Activated CD4-positive, CD25-positive, alpha-beta regulatory T cell treated with anti-CD3 and anti-CD28 coated beads, Interleukin-2, amount 50 U/mL, for 72 hours (primary cell): ENCODE measurements around the gene KRTAP10-5.
"Not testable (repeated sequence)": the region's sequence is repeated elsewhere in the genome, so short reads cannot be mapped to it uniquely, and the experiment has no call there.

Experiments
- DNase-seq: peaks from one replicate; pipeline ENCODE4 v3.0.0; 2021

Gene KRTAP10-5

DNA sequence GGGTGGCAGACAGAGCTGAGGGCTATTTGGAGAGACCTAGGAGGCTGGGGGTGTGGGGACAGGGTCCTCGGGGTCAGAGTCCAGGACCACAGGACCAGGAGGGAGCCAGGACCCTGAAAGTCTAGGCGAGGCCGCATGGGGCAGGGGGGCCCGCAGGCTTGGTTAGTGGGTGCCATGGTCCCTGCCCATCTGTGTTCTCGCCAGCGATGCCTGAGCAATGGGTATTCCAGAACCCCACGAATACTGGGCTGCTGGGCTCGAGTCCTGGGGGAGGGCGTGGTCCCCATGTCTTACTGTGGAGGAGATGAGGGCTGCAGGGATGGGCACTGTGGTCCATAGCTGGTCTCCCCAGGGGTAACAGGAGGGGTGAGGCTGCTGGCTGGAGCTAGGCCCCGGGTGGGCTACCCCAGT lies 9.9 kb upstream of the KRTAP10-5 start:
- DNase-seq, result no peak

DNA sequence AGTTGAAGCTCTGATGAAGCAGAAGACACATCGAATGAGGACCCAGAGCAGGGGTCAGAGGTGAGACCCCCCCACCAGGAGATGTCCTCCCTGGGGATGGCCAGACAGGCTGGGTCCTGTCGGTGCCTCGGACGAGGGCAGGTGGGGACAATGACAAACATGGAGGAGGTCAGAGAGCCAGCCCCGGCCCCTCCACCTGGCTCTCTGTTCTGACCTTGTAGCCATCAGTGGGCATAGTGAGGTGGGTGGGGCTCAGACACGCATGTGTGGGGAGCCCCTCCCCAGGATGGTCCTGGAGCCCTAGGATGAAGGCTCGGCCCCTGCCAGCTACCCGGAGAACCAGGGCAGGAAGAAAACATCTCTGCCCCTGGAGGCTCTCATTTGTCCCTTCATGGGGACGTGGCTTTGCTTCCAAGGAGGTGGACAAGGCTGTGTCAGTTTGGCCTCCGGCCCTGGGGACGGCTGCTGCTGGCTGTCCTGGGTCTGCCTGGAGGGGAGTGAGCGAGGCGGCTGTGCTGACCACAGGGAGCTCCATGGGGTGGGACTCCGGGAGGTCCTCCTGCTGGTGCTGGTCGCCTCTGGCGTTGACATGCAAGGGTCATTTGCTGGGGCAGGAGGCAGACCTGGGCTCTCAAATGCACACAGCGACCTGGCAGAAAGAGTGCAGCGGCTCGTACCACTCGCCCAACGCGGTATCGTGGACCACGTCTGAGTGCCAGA lies 9.3 kb upstream of the KRTAP10-5 start:
- DNase-seq, result no peak

DNA sequence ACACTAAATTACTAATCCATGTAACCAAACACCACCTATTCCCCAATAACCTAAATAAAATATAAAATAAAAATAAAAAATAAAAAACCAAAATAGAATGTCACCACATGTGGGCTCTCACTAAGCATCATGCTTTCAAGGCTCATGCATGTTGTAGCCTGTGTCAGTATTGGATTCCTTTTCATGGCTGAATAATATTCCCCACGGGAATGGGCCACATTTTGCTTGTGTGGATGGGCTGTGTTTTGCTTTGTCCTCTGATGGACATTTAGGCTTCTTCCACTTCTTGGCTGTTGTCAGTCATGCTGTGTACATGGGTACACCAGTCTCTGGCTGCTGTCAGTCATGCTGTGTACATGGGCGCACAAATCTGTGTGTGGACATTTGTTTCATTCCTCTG lies 8.7 kb upstream of the KRTAP10-5 start:
- no peak for DNase-seq

DNA sequence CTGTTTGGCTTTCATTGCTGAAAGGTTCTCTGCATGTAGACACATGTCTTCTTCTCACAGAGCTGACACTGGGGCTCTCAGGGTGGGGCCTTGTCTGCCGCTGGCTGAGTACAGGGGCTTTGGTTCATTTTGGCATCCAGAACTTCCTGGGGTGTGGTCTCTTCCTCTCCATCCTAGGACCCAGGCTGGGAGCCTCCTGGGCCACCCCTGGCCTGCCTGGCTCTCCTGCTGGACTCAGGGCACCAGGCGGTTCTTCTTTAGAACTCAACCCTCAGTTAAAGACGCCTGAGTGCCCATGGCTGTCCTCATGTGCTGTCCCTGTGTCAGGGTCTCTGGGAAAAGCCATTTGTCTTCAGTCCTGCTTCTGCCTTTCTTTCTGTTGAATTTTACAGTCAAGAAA lies 5.5 kb upstream of the KRTAP10-5 start:
- no peak for DNase-seq

DNA sequence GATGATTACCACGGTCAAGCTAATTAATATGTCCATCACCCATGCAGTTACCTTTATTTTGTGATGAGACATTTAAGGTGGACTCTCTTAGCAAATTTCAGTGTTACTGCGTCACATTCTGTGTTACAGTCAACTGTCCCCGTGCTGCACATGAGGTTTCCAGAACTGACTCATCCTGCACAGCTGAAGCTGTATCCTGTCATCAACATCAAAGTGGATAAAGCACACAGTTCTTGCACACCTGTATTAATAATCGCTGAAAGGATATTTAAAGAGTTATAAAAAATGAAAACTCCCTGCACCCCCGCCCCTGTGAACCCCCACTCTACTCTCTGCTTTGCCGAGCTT lies 3.4 kb upstream of the KRTAP10-5 start:
- no peak for DNase-seq

DNA sequence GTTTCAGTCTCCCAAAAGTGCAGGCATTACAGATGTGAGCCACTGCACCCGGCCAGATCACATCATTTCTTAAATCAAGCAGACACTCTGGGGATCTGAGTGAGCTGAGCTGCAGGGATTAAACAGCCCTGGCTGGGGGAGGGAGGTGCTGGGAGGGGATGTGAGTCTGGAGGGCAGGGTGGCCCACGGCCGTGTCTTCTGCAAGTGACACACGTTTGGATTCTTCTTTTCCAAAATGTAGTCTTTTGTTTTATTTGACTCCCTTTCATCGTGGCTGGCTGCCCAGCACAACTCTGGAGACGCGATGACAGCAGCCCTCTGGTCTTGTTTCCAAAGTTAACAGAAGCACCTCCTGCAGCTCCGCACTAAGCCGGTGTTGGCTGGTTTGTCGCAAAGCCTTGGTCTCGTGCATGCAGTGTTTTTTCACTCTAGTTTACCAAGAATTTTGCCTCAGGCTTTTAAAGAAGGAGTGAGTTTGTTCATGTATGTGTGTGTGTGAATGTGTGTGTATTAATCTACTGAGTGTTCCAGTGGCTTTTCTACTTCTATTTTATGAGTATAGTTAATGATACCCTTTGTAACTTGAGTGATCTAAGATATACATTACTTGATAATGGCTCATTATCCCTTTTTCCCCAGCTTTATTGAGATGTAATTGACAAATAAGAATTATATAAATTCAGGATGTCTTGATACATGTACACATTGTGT lies 2.8 kb upstream of the KRTAP10-5 start:
- DNase-seq, result no peak

DNA sequence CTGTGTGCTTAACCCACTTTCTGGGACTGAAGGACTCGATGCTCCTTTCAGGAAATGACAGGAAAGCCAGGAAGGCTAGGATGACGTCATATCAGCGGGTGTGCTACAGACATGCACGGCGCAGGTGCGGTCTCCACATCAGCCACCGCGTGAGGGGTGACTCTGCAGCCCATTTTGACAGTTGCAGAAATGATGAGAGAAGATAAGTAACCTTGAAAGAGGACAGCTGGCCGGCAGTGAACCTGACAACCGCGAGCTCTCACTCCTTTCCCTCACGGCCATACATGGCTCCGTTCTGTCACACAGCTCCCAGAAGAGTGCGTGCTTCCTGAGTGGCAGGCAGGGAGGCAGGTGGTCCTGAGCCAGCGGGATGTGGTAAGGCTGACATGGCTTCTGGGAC lies 1.7 kb upstream of the KRTAP10-5 start:
- no peak for DNase-seq

DNA sequence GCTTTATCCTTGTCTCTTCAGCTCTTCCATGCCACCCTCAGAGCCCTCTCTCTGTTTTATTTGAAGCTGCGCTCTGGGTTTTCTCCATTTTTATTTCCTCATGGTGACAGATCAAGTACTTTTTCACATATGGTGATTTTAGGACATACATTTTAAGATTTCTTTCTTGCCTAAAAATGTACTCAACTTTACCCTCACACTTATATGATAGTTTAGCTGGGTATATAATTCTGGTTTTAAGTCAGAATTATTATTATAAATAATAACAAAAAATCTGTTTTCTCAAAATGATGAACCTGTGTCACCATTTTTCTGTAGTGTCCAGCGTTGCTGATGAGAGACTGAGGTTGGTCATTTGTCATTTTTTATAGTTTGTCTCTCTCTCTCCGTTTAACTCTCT lies 754 bp upstream of the KRTAP10-5 start:
- no peak for DNase-seq

DNA sequence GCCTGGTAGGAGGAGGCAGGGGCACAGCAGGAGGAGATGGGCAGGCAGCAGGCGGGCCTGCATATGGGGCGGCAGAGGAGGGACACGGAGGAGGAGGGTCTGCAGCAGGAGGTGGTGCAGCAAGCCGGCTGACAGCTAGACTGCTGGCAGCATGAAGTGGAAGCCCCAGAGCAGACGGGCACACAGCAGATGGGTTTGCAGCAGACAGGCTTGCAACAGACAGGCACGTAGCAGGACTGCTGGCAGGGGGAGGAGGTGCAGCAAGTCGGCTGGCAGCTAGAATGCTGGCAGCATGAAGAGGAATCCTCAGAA lies 615 bp downstream of the KRTAP10-5 start:
- no peak for DNase-seq

DNA sequence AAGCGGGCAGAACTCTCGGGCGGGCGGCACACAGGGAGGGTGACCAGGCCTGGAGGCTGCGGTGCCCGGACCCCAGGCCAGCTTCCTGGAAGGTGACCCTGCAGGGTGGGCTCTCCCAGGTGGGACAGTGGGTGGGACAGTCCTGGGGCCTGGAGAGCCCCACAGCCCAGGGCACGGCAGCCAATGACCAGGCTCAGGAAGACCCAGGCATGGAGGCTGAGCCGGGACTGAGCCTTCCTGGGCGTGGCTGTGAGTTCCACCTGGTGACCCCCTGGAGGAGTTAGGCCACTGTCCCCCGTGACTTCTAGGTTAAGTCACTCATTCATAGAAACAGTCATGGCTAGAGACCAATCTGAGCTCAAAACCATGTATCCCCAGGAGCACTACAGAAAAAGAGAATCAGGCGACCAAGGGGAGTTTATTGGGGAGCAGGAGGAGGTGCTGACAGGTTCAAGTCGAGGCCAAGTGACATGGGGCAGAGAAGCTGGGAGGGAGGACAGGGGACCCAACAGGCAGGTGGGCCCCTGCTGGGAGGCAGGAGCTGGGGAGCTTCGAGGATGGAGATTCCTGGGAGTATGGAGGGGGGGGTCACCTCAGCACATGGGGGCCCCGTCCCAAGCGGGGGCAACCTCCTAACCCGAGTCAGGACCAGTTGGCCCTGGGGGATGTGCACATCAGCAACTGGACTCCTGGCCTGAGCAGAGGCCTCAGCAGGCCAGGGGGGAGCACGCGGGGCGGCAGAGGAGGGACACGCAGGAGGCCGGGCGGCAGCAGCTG lies 1.2 kb downstream of the KRTAP10-5 start:
- DNase-seq, result no peak

DNA sequence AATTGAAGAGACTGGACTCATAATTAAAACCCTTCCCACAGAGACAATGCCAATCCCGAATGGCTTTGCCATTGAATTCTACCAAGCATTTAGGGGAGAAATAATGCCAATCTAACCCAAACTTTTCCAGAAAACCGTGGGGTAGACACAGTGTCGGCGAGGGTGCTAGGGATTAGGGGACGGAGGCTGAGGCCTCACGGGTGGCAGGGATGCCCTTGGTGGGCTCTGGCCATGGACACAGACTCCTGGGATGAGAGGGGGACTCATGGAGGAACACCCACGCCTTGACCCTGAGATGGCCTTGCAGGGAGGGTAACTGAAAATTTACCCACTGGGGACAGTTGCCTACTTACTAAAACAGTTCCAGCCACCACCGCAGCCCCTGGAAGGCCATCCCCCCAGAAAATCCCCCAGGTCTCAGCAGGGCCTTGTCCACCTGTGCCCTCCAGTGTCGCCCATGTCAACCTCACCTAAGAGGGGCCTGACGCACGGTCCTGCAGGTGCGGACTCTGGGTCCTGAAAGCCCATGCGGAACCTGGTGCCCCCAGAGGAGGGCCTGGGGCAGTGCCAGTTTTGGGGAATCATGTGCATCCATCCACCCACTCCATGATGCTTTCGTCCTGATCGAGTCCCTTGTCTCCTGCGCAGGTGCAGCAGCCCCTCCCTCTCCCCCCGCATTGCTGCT lies 1.9 kb downstream of the KRTAP10-5 start:
- no peak for DNase-seq

DNA sequence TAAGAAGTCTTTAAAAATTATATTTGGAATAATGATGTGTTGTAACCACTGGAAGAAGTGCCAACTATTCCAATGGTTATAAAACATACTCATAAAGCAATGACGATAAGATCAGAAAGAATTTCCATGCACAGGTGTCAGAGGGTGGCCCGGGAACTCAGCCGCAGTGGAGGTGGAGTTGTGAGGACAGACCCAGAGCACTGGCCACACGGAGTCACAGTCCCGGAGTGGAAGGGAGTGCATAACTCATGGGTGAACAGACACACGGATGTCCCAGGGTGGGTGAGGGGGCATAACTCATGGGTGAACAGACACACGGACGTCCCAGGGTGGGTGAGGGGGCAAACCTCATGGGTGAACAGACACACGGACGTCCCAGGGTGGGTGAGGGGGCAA lies 4.4 kb downstream of the KRTAP10-5 start:
- no peak for DNase-seq

DNA sequence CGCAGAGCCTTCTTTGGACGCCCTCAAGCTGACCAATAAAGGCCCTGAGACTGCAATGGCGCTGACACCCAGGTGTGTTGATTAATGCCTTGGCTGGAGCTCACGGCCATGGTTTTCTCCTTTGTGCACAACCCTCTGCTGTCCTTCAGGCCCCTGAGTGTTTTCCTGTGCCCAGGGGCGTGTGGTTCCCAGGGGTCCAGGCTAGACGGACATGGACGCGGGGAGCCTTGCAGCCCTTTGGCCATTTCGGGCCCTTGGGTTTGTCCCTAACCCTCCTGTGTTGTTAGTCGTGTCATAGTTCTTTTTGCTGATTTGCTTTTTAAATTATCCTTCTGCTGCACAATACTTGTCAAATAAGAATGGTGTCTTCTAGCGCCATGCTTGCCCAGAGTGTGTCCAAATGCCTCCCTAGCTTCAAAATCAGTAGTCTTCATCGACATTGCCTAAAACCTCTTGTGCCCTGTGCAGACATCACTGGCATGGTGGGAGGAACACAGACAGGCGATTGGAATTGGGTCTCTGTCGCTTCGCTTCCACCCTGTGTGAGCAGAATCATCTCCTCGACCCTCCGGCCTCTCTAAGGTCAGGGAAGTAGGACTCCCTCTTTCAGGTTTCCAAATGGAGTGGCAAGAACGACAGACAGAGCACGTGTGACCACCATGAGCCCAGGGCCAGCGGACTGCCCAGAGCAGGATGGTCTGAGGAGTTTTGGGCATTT lies 4.9 kb downstream of the KRTAP10-5 start:
- DNase-seq, result no peak

DNA sequence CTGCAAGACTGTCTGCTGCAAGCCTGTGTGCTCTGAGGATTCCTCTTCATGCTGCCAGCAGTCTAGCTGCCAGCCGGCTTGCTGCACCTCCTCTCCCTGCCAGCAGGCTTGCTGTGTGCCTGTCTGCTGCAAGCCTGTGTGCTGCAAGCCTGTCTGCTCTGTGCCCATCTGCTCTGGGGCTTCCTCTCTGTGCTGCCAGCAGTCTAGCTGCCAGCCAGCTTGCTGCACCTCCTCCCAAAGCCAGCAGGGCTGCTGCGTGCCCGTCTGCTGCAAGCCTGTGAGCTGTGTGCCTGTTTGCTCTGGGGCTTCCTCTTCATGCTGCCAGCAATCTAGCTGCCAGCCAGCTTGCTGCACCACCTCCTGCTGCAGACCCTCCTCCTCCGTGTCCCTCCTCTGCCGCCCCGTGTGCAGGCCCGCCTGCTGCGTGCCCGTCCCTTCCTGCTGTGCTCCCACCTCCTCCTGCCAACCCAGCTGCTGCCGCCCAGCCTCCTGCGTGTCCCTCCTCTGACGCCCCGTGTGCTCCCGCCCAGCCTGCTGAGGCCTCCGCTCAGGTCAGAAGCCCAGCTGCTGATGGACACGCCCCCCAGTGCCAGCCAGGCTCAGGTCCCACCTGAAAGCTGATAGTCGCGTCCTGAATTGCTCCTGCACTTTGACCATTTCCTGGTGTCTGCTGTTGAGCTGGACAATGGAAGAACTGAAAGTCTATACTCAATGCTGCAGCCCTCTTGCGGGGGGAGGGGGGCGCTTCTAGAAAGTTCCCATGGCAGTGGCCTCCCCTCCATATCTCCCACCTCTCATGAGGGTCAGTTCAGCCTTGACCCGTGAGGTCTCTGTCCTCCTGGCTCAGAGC lies 5.7 kb downstream of the KRTAP10-5 start:
- no peak for DNase-seq

DNA sequence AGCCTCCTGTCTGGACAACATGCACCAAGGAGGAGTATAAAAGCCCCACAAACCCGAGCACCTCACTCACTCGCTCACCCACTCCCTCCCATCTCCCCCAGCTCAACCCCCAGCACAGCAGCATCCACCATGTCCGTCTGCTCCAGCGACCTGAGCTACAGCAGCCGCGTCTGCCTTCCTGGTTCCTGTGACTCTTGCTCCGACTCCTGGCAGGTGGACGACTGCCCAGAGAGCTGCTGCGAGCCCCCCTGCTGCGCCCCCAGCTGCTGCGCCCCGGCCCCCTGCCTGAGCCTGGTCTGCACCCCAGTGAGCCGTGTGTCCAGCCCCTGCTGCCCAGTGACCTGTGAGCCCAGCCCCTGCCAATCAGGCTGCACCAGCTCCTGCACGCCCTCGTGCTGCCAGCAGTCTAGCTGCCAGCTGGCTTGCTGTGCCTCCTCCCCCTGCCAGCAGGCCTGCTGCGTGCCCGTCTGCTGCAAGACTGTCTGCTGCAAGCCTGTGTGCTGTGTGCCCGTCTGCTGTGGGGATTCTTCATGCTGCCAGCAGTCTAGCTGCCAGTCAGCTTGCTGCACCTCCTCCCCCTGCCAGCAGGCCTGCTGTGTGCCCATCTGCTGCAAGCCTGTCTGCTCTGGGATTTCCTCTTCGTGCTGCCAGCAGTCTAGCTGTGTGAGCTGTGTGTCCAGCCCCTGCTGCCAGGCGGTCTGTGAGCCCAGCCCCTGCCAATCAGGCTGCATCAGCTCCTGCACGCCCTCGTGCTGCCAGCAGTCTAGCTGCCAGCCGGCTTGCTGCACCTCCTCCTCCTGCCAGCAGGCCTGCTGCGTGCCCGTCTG lies 6.6 kb downstream of the KRTAP10-5 start, which contains the start of gene KRTAP10-4:
Gene KRTAP10-4 (plus strand): TSS at position 100 of the 827 bp plus-strand sequence. CDS start 30 bp downstream, at position 130.
- not testable (repeated sequence) for DNase-seq

DNA sequence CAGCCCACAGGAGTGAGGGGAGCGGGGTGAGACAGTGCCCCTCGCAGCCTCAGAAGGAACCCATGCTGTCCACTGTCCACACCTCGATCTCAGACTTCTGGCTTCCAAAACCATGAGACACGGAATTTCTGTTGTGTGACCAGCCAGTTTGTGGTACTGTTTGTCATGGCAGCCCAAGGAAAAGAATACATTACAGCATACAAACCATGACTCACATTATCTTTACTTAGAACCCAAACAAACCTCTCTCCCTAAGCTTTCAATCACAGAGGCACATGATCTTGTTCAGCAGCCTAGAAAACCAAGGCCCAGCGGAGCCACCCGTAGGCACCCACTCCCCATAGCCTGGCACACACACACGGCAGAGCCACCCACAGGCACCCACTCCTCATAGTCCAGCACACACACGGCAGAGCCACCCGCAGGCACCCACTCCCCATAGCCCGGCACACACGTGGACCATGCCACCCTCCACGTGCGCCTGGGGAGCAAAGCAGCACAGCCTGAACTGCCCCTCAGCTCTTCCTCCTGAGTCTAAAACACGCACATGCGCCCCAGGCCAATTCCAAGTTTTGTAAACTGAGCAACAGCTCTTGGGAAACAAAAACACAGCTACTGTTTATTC lies 7.3 kb downstream of the KRTAP10-5 start:
- DNase-seq, result no peak

DNA sequence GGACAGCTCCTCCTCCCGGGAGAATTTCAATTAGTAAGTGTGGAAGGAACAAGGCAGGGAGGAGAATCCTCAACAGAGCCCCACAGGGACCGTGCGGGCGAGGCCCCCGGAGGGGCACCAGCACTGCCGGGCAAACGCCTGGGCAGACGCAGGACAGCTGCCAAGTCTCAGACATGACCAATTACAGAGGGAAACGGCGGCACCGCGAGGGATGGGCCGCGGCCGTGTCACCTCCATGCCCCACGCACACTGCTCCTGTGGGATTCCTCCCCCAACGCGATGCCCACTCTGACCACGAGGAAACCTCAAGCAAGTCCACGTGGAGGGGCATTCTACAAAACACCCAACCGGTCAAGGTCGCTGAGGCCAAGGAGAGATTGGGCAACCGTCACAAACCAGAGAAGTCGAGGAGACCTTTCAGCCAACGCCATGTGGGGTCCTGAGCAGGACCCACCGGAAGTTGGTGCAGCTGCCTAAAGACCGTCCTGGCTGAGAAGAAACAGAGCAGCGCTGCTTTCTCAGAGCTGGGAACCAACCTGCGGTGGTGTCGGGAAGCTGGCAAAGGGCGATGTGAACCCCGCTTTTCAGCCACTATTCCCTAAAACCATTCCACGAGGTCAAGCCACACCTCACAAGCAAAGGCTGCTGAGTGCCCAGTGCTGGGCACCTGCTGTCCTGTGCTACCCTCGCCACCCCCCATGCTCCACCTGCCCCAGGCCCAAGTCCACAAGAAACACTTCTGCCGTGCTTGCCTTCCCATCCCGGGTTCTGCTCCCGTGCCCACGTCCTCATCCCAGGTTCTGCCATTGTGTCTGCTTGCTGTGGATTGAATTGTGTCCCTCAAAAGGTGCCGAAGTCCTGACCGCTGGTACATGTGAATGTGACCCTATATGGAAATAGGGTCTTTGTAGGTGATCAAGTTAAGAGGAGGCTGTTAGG lies 8.3 kb downstream of the KRTAP10-5 start:
- DNase-seq, result no peak

DNA sequence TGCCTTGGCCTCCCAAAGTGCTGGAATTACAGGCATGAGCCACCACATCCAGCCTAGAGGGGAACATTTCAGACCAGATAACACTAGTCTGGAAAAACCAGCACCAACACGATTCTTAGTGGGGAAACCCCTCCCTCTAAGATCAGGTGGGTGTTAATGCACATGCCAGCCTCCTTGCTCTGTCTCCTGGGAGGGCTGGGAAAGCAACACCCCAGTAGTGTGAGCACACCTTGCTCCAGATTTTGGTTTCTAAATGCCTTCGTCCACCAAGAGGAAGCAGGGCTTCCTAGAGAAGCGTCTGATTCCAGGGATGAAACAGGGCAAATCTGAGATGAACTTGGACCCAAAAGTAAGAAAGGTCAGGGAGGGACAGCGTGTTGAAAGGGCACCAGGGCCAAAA lies 9.1 kb downstream of the KRTAP10-5 start:
- DNase-seq, result no peak

DNA sequence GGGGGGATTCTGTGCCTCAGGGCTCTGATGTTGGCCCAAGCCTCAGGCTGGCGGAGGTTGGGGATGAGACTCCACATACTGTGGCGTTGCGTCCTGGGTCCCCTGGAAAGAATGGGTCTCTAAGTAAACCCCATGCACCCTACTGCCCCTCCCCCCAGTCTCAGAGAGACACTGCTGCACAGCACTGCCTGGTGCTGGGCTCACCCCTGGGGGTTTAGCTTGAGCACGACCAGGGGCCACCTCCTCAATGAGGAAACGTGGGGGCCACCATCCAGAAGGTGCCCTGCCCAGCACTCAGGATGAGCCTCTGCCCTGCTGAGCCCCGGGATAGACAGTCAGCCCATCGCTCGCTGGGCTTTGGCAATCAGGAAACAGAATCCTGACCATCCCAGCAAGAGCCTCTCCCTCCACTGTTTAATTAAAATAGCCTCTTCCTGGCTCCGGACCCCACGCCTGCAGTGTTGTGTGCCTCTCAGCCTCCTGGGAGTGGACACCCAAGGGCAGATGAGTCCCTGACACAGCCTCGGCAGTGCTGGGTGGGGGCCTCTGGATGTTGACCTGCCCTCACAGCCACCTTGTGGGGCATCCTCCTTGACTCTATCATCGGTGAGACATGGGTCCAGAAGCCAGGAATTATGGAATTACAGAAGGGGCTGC lies 10.4 kb downstream of the KRTAP10-5 start:
- no peak for DNase-seq
